ENCODE measurements around the gene CD151.

DNA sequence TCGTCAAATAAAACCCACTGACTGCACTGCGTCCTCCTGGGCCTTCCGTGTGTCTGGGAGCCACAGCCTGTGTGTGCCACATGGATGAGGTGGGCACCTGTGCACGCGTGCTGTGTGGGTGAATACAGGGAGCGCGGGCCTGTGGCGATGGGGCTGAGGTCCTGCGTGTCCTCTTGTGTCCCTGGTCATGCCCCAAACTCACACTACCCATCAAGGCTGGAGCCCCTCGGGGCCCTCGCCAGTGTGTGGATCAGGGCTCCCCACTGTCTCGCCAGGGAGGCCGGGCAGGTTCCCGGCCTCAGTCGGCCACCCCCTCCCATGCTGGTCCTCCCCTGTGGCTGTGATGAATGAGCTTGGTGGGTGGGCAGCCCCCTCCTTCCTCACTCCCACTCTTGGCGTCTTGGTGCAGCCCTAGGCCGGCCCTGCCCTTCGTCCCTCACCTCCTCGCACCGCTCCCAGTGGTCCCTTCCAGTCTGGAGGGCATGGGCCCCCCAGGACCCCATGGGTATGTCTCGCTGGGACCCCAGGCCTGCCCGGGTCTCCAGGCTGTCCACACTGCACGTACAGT is 707 bp upstream of the CD151 start:
- TF ChIP-seq, protein P1, sequence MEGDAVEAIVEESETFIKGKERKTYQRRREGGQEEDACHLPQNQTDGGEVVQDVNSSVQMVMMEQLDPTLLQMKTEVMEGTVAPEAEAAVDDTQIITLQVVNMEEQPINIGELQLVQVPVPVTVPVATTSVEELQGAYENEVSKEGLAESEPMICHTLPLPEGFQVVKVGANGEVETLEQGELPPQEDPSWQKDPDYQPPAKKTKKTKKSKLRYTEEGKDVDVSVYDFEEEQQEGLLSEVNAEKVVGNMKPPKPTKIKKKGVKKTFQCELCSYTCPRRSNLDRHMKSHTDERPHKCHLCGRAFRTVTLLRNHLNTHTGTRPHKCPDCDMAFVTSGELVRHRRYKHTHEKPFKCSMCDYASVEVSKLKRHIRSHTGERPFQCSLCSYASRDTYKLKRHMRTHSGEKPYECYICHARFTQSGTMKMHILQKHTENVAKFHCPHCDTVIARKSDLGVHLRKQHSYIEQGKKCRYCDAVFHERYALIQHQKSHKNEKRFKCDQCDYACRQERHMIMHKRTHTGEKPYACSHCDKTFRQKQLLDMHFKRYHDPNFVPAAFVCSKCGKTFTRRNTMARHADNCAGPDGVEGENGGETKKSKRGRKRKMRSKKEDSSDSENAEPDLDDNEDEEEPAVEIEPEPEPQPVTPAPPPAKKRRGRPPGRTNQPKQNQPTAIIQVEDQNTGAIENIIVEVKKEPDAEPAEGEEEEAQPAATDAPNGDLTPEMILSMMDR (optimal IDR thresholded peaks at IDR 0.05 in 1 of 3, IDR thresholded peaks at IDR 0.05 in 1 of 3, conservative IDR thresholded peaks at IDR 0.05 in 1 of 3; ENCODE audit: extremely low read depth in 1 of 3, insufficient read depth in 2 of 3, low read length in 3 of 3), result no peak
- no peak for TF ChIP-seq EZH2 (IDR thresholded peaks at IDR 0.05; ENCODE audit: low read length)
